ENCODE measurements around the gene OTOR.

GRCh38 chr20:16729080-16729479, 19.1 kb upstream of the OTOR start:
- TF ChIP-seq CTCF (CRISPR knock-in tag; IDR thresholded peaks at IDR 0.05) (no peak), HOXA7 (CRISPR knock-in tag; IDR thresholded peaks at IDR 0.05) (no peak), U2AF1 (optimal IDR thresholded peaks at IDR 0.05; ENCODE audit: low read depth, low read length) (no peak), POLR2A (IDR thresholded peaks at IDR 0.05; ENCODE audit: insufficient read depth in 1 of 2, low read depth in 2 of 2, low read length in 2 of 2) (no peak), FOXA1 (IDR thresholded peaks at IDR 0.05) (no peak), FOXA1 (CRISPR knock-in tag; IDR thresholded peaks at IDR 0.05) (no peak)

Measured in HepG2 (cell line).